H1 (cell line): ENCODE results near the gene CANX.
"Not testable (repeated sequence)": the region's sequence is repeated elsewhere in the genome, so short reads cannot be mapped to it uniquely, and the experiment has no call there.

Source experiments
- CTCF ChIP-seq, 3 experiments: IDR thresholded peaks; 1 replicate in 2 of 3; 2 replicates in 1 of 3; pipeline versions ENCODE4 v1.5.1 to v1.6.1; 2011; ENCODE audit warnings: low read length in 3 of 3, mild to moderate bottlenecking in 3 of 3, inconsistent platforms in 2 of 3, low read depth in 1 of 3, moderate library complexity in 1 of 3; ENCODE audit not compliant: insufficient read depth in 1 of 3; ENCODE audit errors: control extremely low read depth in 1 of 3
- EP300 ChIP-seq, 2 experiments: IDR thresholded peaks; 1 replicate in 1 of 2; 2 replicates in 1 of 2; pipeline ENCODE4 v1.6.1; 2011 to 2012; ENCODE audit warnings: low read depth in 2 of 2, low read length in 2 of 2, mild to moderate bottlenecking in 2 of 2, borderline replicate concordance in 1 of 2, inconsistent platforms in 1 of 2, moderate library complexity in 1 of 2
- GTF2F1 ChIP-seq: IDR thresholded peaks from 2 replicates; pipeline ENCODE4 v1.6.1; 2012; ENCODE audit warnings: low read depth, low read length, improper control_type of control experiment, borderline replicate concordance
- HDAC2 ChIP-seq, 2 experiments: fragments of 300-600 bp in 1 of 2; sonication (generic) in 1 of 2; IDR thresholded peaks; 2 replicates each; pipeline ENCODE4 v1.6.1; 2011 to 2012; ENCODE audit warnings: low read depth in 2 of 2, low read length in 2 of 2, mild to moderate bottlenecking in 2 of 2, moderate library complexity in 2 of 2, borderline replicate concordance in 1 of 2, inconsistent platforms in 1 of 2
- JUN ChIP-seq: IDR thresholded peaks from 2 replicates; pipeline ENCODE4 v1.6.1; 2011; ENCODE audit warnings: low read depth, mild to moderate bottlenecking, improper control_type of control experiment, low read length
- POLR2A ChIP-seq, 2 experiments: IDR thresholded peaks; 1 replicate in 1 of 2; 2 replicates in 1 of 2; pipeline ENCODE4 v1.6.1; 2011; ENCODE audit warnings: low read depth in 2 of 2, low read length in 2 of 2, mild to moderate bottlenecking in 2 of 2; ENCODE audit errors: control extremely low read depth in 1 of 2
- SP1 ChIP-seq: IDR thresholded peaks from 2 replicates; pipeline ENCODE4 v1.6.1; 2011; ENCODE audit warnings: low read depth, low read length
- SRF ChIP-seq: IDR thresholded peaks from 2 replicates; pipeline ENCODE4 v1.6.1; 2011; ENCODE audit warnings: mild to moderate bottlenecking, low read depth, low read length, moderate library complexity

- TF ChIP-seq JUN; CTCF (IDR thresholded peaks at IDR 0.05; ENCODE audit: control extremely low read depth in 1 of 3, insufficient read depth in 1 of 3, low read depth in 1 of 3, low read length in 3 of 3); SP1; EP300 (IDR thresholded peaks at IDR 0.05; ENCODE audit: borderline replicate concordance in 1 of 2, low read depth in 2 of 2, low read length in 2 of 2); POLR2A (IDR thresholded peaks at IDR 0.05; ENCODE audit: control extremely low read depth in 1 of 2, low read depth in 2 of 2, low read length in 2 of 2); GTF2F1; HDAC2 (IDR thresholded peaks at IDR 0.05; ENCODE audit: borderline replicate concordance in 1 of 2, low read depth in 2 of 2, low read length in 2 of 2); SRF: not testable (repeated sequence)
These were observed 48.5 kb upstream of the CANX start for GRCh38 chr5:179650245-179650644.
